Measurements from ENCODE around the gene CELF6.

GRCh38 chr15:72334842-72335241, 14.9 kb upstream of the CELF6 start:
- TF ChIP-seq CTCF (conservative IDR thresholded peaks at IDR 0.05 in 1 of 2, IDR thresholded peaks at IDR 0.05 in 1 of 2; ENCODE audit: low read depth in 1 of 2, low read length in 2 of 2) (no peak), EZH2 (IDR thresholded peaks at IDR 0.05; ENCODE audit: low read length, missing control alignments) (no peak)
